Limb (tissue), 2 donors: Measurements from ENCODE around the gene LAYN.

ENCODE experiments used
- DNase-seq, 2 donors: peaks; one replicate each; pipeline ENCODE4 v3.0.0-alpha.2; 2016; ENCODE audit errors: extremely low spot score in 2 of 2

LAYN gene

GRCh38 chr11:111531136-111531535 lies 9.4 kb upstream of the LAYN start:
- no peak for DNase-seq

GRCh38 chr11:111531687-111532364 lies 8.7 kb upstream of the LAYN start:
- no peak for DNase-seq

GRCh38 chr11:111532365-111532709 lies 8.2 kb upstream of the LAYN start:
- DNase-seq: no peak

GRCh38 chr11:111535281-111535680 lies 5.2 kb upstream of the LAYN start:
- no peak for DNase-seq

GRCh38 chr11:111537336-111537860 lies 3.1 kb upstream of the LAYN start:
- DNase-seq: no peak

- no peak for DNase-seq
Observed at GRCh38 chr11:111538407-111539114, 2.0 kb upstream of the LAYN start.

- DNase-seq: no peak
Observed at GRCh38 chr11:111539426-111540113, 950 bp upstream of the LAYN start.

- DNase-seq: no peak
Observed at GRCh38 chr11:111540937-111541253, 375 bp downstream of the LAYN start.

- peak; percentile 39 to 66 for DNase-seq
Observed at GRCh38 chr11:111541254-111542061, 938 bp downstream of the LAYN start.

GRCh38 chr11:111542606-111543275 lies 2.2 kb downstream of the LAYN start:
- no peak for DNase-seq

- no peak for DNase-seq
Observed at GRCh38 chr11:111548525-111548924, 8.0 kb downstream of the LAYN start.

- peak in 1 of 2 donors; percentile 36 for DNase-seq
Observed at GRCh38 chr11:111549196-111549868, 8.8 kb downstream of the LAYN start.

GRCh38 chr11:111549869-111550203 lies 9.3 kb downstream of the LAYN start:
- no peak for DNase-seq

GRCh38 chr11:111550258-111550657 lies 9.7 kb downstream of the LAYN start:
- no peak for DNase-seq

GRCh38 chr11:111554532-111554931 lies 14.0 kb downstream of the LAYN start:
- DNase-seq: no peak

GRCh38 chr11:111555255-111555654 lies 14.7 kb downstream of the LAYN start:
- DNase-seq: no peak

- DNase-seq: no peak
Observed at GRCh38 chr11:111557425-111558111, 17.0 kb downstream of the LAYN start.

GRCh38 chr11:111559800-111560464 lies 19.4 kb downstream of the LAYN start:
- DNase-seq: no peak

GRCh38 chr11:111560800-111561199 lies 20.3 kb downstream of the LAYN start:
- DNase-seq: no peak

- DNase-seq: no peak
Observed at GRCh38 chr11:111561306-111561705, 20.8 kb downstream of the LAYN start.
